ENCODE data around the gene GSTM1.

DNA sequence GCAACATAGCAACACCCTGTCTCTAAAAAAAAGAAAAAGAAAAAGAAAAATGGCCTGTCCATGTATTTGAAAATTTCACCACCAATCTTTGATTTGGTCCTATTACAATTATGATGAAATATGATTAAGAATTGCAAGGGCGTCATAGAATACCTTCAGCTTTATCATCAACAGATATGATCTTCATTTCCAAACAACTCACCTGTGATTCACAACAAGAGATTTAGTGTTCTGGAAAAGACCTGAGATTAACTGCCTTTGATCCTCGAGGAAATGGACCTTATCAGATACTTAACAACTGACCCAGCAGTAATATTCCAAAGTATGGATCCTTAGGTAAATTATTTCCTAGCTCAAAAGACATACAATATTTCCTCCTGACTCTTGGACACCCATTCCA lies 35.2 kb upstream of the GSTM1 start:
- TF ChIP-seq, protein P1, sequence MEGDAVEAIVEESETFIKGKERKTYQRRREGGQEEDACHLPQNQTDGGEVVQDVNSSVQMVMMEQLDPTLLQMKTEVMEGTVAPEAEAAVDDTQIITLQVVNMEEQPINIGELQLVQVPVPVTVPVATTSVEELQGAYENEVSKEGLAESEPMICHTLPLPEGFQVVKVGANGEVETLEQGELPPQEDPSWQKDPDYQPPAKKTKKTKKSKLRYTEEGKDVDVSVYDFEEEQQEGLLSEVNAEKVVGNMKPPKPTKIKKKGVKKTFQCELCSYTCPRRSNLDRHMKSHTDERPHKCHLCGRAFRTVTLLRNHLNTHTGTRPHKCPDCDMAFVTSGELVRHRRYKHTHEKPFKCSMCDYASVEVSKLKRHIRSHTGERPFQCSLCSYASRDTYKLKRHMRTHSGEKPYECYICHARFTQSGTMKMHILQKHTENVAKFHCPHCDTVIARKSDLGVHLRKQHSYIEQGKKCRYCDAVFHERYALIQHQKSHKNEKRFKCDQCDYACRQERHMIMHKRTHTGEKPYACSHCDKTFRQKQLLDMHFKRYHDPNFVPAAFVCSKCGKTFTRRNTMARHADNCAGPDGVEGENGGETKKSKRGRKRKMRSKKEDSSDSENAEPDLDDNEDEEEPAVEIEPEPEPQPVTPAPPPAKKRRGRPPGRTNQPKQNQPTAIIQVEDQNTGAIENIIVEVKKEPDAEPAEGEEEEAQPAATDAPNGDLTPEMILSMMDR (conservative IDR thresholded peaks at IDR 0.05) = no peak
- TF ChIP-seq ZFX (IDR thresholded peaks at IDR 0.05) = no peak
